GM12864 (cell line): ENCODE measurements around the gene GMPR.

Experiments used
- DNase-seq: peaks from one replicate; pipeline ENCODE4 v3.0.0-alpha.2; 2011; ENCODE audit warnings: low read depth
- H3K4me3 ChIP-seq: 2 replicates; pipeline ENCODE4 v1.5.1; 2011; ENCODE audit warnings: mild to moderate bottlenecking, low read depth, low read length, control low read depth
- TF ChIP-seq, protein P1 (sequence below): IDR thresholded peaks from 2 replicates; pipeline ENCODE4 v1.5.1; 2011; ENCODE audit warnings: low read depth, mild to moderate bottlenecking, moderate library complexity, low read length, control low read depth, inconsistent platforms; ENCODE audit errors: missing control alignments

GMPR gene

DNA sequence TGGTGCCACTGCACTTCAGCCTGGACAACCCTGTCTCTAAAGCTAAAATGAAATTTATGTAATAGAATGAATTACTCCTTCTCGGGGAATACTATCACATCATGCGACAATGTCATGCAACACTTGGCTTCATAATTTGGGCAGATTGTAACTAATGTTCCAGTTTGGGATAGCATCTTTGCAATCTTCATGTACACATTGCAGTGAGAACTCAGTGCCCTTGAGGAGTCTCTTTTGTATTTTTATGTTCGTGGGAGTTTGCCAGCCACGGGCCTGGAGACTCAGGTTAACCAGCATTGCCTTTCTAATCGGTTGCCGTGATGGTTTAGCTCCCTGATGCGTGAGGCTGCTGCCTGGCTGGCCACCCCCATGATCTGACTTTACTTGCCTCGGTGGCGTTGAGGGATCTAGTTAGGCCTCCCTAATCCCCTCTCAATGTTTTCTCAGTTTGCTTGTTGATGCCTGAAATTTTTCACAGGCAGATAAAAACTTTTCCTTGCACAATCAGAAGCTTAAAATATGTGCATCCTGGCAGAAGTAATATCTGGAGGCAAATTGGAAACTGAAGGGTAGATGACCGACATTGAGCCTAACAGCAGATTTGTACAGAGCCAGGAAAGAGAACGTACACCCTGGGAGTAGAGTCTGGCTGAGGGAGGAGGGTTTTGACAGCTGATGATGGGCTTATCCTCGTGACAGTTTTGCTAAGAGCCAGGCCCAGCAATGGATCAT is 2.4 kb downstream of the GMPR start:
- H3K4me3 ChIP-seq, result no peak overlapping the region
- no peak for DNase-seq
- TF ChIP-seq, protein P1, sequence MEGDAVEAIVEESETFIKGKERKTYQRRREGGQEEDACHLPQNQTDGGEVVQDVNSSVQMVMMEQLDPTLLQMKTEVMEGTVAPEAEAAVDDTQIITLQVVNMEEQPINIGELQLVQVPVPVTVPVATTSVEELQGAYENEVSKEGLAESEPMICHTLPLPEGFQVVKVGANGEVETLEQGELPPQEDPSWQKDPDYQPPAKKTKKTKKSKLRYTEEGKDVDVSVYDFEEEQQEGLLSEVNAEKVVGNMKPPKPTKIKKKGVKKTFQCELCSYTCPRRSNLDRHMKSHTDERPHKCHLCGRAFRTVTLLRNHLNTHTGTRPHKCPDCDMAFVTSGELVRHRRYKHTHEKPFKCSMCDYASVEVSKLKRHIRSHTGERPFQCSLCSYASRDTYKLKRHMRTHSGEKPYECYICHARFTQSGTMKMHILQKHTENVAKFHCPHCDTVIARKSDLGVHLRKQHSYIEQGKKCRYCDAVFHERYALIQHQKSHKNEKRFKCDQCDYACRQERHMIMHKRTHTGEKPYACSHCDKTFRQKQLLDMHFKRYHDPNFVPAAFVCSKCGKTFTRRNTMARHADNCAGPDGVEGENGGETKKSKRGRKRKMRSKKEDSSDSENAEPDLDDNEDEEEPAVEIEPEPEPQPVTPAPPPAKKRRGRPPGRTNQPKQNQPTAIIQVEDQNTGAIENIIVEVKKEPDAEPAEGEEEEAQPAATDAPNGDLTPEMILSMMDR, result no peak

DNA sequence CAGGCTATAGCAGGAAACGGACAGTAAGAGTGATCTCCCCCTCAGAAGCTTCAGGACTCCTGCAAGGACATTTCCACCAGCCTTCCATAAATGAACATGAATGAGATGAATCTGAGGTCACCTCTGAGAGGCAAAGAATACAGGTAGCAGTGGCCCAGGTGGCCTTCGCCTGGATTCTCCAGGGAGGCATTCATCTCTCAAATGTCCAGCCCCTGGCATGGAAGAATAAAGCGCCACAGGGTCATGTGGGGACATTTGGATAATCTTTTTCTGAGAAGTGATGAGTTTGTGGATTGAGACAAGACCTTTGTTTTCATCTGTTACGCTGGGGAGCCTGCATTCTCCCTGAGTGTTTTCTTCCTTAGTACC is 2.9 kb downstream of the GMPR start:
- no peak overlapping the region for H3K4me3 ChIP-seq
- TF ChIP-seq, protein P1, result no peak
- DNase-seq, result no peak

DNA sequence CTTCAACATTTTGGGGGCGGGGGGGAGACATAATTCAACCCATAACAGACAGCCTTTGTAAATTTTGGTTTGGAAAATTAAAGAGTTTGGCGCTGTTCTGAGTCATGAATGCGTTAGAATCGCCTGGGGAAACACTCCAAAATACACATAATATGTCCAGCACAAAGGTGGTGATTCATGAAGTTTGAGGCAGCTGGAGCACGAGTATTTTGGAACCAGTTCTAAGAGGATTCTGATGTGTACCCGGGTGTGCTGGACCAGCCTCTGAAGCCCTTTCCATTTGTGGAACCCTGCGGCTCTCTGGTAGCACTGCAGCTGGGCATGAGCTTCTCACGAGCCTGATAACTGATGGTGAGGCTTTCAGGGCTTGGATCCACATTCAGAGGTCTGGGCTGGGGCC is 4.7 kb downstream of the GMPR start:
- H3K4me3 ChIP-seq, result no peak overlapping the region
- TF ChIP-seq, protein P1, result no peak
- DNase-seq, result no peak

DNA sequence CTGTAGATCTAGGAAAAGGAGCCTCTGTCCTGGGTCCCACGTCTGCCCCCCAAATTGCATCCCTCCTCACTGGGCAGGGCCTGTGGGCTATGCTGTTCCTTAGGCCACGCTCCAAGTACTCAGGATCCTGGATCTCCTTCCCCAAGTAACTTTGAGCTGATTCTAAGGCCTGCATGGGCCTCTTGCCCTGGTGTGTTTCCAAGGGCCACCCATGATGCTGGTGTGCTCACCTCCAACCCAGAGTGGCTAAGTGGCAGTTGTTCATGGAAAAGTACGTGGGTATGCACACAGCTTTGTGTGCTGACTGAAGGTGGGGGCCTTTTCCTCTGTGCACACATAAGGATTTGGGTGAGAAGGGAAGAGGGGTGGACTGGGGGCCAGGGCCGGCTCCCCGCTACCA is 5.3 kb downstream of the GMPR start:
- TF ChIP-seq, protein P1, result no peak
- no peak for DNase-seq
- no peak overlapping the region for H3K4me3 ChIP-seq

DNA sequence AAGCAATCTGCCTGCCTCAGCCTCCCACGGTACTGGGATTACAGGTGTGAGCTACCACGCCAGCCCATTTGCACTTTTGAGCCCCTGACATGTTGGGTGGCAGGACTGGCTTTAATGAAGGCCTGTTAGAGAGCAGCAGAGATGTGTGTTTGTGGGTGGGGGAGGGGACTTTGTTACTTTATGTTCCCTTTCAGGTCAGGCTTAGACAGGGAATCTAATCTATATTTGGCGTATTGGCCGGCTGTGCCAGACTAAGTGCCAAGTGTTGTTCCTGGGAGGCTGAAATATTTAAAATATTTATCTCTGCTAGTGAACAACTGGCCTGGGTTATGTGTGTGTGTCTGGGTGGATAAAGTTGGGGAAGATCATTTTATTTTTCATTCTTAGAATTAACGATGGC is 6.1 kb downstream of the GMPR start:
- no peak for DNase-seq
- no peak overlapping the region for H3K4me3 ChIP-seq
- TF ChIP-seq, protein P1, result no peak

DNA sequence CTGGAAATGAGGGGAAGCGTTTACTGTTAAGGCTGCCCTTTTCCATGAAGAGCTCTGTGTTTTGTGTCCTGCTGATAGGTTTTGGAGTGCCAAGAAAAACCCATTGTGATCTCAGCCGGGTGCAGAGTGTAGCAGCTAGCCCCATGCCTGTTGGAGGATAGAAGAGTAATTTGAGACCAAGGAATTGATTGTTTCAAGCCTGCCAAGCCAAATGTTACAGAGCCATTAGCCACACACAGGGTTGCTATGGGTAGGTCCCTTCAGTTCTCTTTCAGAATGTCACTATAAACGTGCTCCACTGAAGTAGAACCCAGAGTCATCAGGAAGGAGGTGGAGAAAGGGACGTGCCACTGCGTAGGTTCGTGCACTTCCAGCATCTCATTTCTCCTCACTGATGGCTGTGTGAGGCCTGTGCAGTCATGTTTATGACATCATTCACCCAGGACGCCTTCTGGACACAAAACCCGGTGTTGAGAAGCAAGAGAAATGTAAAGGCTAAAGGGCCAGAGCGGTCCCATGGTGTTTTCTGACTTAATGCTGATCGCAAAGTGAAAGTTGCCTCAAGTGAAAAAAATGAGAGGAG is 6.6 kb downstream of the GMPR start:
- TF ChIP-seq, protein P1, result no peak
- H3K4me3 ChIP-seq, result no peak overlapping the region
- no peak for DNase-seq
